NCI-H187 (cell line): Measurements from ENCODE around the gene NPAS2.

Experiments
- DNase-seq, 2 experiments: peaks; one replicate each; lab custom pipeline; 2025; lab: John Stamatoyannopoulos, UW

The NPAS2 gene

GRCh38 chr2:100821255-100821910 is 1.4 kb downstream of the NPAS2 start:
- no peak for DNase-seq

DNA sequence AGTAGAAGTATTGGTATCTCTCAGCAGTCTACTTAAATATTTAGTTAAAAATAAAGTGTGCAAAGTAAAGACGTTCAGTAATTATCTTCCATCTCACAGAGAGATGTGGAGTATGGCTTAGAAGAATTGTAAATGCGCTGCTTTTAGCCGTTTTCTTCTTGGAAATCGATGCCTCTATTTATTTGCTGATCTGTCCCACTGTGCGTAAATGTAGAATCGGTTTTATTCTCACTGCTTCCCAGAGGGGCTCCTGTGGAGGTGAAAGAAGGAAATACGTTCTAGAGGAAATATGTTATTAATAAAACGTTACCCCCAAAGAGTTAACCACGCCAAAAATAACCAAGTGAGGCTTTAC is 1.9 kb downstream of the NPAS2 start:
- DNase-seq, result no peak

DNA sequence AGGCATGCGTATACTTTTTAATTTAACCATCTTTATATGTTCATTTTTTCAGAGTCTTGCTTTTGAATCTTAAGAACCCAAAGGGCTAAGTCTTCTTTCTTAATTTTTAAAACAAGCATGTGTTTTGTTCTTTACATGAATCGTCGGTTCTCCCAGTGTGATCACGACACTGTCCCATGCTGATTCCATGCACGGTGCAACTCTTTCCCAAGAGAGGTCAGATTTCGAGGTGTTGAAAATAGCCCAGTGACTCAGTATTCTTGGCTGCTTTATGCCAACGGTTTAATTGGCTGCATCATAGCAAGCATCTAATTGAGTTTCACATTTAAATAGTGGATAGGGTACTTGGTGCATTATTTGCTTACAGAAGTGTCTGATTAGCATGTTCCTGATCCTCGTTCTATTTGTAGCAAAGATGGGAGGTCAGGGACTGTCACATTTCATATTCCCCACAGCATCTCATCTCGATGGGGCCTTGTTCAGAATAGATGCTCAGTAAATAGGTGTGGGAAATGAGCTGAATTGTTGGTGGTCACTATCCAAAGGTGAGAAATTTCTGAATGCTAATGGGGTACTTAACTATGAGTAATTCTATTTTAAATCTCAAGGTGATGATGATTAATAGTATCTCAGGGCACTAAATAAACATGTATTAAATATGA is 2.8 kb downstream of the NPAS2 start:
- DNase-seq, result no peak

DNA sequence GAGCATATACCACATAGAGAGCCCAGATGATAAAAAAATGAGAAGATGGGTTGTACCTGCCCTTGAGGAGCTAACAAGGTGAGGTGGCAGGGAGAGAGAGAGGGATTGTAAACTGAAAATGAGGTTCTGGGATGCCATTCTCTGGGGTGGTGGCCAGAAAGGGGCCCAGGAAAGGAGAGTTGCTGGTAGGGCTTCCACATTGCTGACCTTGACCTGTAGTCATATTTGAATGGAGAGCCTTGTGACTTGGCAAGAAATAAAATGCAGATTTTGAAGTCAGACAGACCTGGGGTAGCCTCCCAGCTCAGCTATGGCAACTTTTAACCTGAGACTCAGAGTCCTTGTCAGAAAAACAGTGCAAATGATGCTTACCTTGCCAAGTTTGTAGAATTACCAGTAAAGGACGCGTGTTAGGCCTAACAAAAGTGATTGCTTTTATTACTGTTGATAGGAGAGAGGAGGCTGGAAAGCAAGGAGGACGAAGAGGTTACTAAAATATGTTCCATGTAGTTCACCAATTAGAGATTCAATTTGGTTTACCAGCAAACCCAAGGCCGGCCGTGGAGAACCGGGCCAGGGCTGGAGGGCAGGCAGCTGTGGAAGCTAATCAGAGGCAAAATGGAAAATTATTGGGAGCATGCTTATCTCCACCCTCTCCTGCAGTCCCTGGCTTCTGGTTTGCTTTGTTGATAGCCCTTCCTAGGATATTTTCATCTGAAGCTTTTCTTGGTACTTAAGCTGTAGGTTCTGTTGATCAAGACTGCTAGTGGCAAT is 3.9 kb downstream of the NPAS2 start:
- no peak for DNase-seq

DNA sequence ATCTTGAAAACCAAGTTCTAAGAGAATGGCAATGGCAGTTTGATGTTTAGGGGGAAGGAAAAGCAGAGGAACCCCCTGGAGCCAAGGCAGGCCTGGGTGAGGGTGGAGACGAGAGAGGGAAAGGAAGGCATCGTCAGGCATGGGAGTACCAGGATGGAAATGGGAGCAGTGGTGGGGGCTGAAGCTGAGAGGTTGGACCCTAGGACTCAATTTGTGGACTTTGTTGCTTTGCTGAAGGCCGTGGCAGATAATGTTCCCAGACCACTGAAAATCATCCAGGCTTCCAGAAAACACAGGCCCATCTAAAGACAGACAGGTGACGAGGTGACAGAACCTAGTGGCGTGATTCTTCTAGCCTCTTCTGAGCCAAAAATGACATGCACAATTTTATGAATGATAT is 4.9 kb downstream of the NPAS2 start:
- no peak for DNase-seq

GRCh38 chr2:100826494-100826893 is 6.6 kb downstream of the NPAS2 start:
- DNase-seq, result no peak

DNA sequence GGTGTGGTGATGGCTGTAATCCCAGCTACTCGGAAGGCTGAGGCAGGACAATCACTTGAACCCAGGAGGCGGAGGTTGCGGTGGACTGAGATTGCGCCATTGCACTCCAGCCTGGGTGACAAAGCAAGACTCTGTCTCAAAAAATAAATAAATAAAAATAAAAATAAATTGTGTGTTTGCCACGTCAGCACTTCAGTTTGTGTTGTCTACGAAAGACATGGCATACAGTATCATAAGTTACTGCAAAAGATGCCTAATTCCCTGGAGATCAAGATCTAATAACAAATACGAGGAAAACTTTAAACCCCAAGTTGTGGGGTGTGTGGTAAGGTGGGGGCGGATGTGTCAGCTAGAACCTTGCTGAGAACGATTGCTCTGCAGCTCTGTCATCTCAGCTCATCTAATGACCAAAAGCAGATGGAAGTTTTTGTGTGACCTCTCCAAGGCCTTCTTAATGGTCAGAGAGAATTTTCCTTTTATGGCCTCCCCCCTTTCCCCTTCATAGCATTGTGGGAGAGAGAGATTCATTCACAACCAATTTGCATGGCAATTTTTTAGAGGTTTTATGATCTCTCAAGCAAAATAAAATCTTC is 11.3 kb downstream of the NPAS2 start:
- no peak for DNase-seq

GRCh38 chr2:100831831-100832230 is 11.9 kb downstream of the NPAS2 start:
- DNase-seq, result peak in 1 of 2 experiments; percentile 4

GRCh38 chr2:100832885-100833284 is 12.9 kb downstream of the NPAS2 start:
- DNase-seq, result no peak

DNA sequence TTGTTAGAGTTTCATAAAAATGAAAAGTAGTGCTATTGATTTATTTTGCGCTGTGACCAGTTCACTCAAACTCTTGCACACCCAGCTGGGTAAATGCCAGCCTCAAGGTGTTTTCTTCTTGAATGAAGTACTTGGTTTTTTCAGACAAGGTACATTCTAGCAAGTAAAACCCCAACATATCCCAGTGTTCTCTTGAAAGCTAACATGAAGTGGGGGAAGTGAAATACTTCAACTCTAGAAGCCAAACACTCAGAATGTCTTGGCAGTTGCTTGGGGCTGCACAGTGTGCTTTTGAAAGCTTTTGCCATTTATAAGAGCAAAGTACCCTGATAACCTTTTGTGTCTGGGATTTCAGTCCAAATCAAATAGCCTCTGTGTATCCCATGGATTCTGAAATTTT is 13.4 kb downstream of the NPAS2 start:
- no peak for DNase-seq

- no peak for DNase-seq
Measured at GRCh38 chr2:100834221-100834620, 14.3 kb downstream of the NPAS2 start.

DNA sequence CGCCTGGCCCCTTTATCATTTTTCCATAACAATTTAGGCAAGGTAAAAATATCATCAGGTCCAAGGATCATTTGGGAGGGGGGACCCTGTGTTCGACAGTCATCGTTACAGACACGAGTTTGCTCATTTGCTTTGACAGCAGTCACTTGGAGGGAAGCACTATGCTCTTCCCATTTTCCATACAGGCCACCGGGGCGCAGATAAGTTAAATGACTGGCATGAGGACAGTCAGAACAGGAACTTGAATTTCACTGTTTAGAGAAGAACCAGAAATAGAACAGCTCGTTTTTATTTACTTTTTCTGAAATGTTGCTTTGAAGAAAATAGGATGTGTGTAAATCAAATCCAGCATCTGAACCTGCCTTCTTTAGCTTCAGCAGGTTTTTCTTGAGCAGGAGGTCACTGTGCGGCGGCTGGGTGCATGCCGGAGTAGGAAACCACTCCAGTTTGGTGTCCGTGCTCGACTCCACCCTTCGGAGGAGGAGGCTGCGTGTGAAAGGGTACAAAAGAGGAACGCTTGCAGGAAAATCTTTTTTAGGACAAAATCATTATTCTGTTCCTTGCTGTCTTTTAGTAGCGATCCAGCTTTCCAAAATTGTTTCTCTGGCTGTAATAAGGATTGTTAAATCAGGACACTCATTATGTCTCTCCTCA is 15.2 kb downstream of the NPAS2 start:
- no peak for DNase-seq

DNA sequence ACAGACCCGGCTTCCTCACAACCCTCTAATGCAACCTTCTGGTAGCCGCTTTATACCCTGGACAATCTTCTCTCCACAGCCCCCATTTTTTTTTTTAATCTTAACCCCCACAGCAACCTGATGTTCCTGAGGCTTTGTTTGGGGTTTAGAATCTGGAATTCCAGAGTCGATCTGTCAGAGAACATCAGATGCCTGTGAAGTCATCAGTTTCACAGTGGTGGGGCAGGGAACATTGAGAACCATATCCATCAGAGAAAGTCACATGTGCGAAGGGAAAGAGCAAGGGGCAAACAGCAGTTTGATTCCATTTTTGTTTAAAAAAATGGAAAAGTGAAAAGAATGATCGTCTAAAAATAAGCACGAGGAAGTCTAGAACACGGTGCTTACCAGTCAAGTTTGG is 20.6 kb downstream of the NPAS2 start:
- DNase-seq, result no peak

DNA sequence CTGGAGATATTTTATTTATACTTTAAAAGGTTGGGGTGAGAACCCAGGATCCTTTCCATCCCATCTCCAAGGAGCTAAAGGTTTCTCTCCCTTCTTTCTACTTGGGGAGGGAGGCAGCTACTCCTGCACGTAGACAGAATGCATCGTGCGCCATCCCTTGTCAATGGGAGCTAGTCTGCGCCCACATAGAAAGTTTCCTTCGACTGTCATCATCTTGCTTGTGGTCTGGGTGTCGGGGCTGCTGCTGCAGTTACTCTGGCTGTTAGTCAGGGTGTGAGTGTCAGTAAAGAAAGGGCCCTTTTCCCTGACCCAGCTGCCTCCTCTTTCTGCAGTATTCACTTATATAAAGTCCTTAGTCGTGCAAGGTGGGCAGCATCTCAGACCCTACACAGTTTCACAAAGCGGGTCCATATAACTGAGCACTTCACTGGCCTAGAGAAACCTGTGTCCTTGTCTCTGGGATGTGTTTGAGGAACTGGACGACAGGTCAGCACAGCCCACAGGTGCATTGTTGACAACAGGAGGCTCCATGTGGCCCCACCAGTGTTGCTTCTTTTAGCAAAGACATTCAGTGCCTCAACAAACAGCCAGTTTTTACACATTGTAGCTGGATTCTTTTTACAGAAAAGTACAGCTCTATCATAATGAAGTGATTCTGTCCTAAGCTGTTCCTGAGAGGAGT is 22.4 kb downstream of the NPAS2 start:
- DNase-seq, result no peak

GRCh38 chr2:100844514-100844913 is 24.6 kb downstream of the NPAS2 start:
- no peak for DNase-seq

DNA sequence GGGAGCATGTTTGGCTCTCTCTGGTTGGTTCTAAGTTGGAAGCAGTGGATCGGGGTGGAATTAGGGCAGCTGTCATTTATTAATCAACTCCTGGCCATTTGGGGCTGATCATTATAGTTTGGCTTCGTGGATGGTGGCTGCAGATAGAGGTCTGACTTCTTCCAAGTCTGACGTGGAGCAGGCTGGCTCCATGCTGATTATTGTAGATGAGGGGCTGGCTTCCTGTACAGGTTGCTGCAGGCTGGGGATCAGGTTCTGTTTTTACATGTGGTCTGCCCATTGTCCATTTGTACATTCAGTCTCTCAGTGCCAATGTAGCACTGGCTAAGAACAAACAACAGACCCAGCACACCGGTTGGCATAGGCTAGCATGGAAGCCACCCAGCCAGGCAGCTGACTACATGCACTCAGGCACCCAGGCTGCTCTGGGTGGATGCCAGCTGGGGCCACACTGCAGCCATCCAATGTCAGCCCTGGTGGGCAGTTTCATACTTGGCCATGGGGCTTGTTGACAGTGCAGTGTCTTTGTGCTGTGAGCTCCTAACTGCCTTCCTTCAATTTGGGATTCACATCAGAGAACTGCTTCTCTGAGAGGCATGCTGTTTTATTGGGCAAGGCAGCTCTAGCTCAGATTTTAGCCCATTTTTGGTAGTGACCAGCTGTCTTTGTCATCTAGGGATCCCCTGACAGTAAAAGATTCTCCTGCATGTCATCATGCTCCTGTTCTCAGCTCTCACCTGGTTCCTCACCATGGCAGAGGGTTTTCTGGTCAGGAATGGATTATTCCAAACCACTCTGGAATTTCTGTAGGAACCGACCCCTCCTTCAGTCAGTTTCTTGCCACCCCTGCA is 25.4 kb downstream of the NPAS2 start:
- no peak for DNase-seq

DNA sequence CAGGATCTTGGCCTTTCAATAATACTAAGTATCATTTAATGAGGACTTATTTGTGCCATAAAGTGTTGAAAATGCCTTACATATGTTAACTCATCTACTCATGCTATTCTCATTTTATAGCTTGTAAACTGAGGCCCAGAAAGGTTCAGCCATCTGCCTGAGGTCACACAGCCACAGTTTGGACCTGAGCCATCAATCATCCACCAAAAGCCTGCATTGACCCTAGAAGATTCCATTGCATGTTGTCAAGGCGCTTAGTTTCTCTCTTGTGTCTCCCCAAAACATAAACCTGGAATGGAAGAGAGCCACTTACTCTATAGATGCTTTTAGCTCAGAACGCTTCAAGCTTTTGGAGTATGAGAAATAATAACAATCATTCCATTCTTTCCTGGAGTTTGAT is 26.8 kb downstream of the NPAS2 start:
- DNase-seq, result no peak

DNA sequence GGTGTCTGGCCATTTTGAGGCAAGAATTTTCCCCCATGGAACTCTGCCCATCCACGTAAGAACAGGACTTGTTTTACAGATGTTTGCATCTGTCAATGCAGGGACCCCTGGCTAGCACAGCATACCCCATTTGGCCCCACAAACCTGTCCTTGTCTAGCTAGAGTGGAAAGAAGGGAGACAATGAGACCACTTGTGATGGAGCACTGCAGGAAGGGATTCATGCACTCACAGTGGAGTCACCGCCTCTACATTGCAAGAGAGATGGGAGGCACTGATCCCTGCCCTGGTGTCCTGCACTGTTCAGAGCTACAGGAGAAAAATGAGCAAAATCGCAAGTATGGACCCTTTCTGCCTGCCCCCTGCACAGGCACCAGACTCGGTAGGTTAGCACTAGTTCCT is 32.5 kb downstream of the NPAS2 start:
- DNase-seq, result no peak

DNA sequence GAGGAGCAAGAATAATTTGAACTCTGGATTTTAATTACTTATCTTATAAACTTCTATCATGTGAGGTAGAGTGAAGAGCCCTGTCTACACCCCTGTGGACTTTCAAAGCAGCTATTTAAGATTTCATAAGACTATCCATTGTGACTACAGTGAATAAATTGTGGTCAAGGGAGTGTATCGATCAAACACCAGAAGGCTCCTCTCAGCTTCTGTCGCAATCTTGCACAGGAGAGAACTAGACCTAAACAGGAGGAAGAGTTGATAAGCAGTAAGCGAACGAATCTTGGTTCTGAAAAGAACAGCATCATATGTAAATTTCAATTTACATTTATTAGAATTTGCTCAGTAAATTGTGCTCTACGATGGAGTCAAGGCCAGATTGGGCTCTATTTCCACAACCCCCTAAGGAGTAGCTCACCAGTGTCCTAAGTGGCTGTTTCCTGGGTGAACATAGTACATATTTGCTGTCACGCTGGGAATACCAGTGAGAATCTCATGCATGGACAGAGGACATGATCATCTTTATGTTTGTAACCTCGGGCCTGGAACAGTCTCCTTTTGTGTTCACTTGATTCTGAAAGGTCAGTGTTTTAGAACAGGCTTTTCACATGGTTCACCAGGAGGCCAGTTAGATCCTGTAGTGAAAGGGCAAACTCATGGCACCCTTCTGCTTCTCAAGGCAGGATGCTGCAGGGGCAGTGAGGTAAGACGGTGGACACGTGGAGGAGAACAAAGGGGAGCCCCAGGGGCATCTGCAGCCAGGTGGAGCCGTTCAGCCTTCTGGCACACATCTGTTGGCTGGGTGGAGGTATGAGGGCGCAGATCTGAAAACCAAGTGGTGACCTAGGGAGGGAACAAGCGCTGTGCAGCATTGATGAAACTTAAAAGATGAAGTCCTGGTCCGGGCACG is 33.3 kb downstream of the NPAS2 start:
- no peak for DNase-seq
